K562 (cell line): ENCODE data around the gene TAF10. TPM values are rescaled to one million over a fixed set of nuclear protein-coding genes. Genes with fewer than 3 reads are reported as not detected.

Source experiments
- BDP1 ChIP-seq: IDR thresholded peaks from 3 replicates; pipeline ENCODE4 v1.6.1; 2011; ENCODE audit not compliant: insufficient read length, insufficient read depth
- CLOCK ChIP-seq: fragments of 250-450 bp; sonication (Bioruptor Pico); IDR thresholded peaks from 2 replicates; pipeline ENCODE4 v1.4.0; 2020; ENCODE audit warnings: mild to moderate bottlenecking, moderate library complexity, borderline replicate concordance
- ETV5 ChIP-seq: sonication (generic); formaldehyde crosslinking; IDR thresholded peaks from 2 replicates; pipeline ENCODE4 v1.4.0; 2020; ENCODE audit warnings: low read depth, mild to moderate bottlenecking, missing genetic modification reagents
- HMGXB4 ChIP-seq: sonication (generic); formaldehyde crosslinking; IDR thresholded peaks from 2 replicates; pipeline ENCODE4 v1.8.1; 2023; ENCODE audit warnings: mild to moderate bottlenecking, missing genetic modification reagents
- KDM2B ChIP-seq: fragments of 250-450 bp; sonication (Bioruptor Pico); IDR thresholded peaks from 2 replicates; pipeline ENCODE4 v1.8.0; 2021; ENCODE audit warnings: mild to moderate bottlenecking, moderate library complexity
- PHF21A ChIP-seq: fragments of 450-650 bp; IDR thresholded peaks from 2 replicates; pipeline ENCODE4 v1.6.1; 2017; ENCODE audit warnings: low read depth, borderline replicate concordance
- PKNOX1 ChIP-seq: fragments of 450-650 bp; IDR thresholded peaks from 2 replicates; pipeline ENCODE4 v1.6.1; 2016
- SMAD3 ChIP-seq: fragments of 450-650 bp; formaldehyde crosslinking; conservative IDR thresholded peaks from 2 replicates; pipeline ENCODE4 v1.4.0; 2020; ENCODE audit warnings: mild to moderate bottlenecking
- U2AF1 ChIP-seq: fragments of 200-400 bp; formaldehyde crosslinking; optimal IDR thresholded peaks from 2 replicates; pipeline ENCODE3; 2017; ENCODE audit warnings: mild to moderate bottlenecking, low read depth, low read length, moderate library complexity
- ZNF668 ChIP-seq: fragments of 250-450 bp; sonication (Bioruptor Pico); IDR thresholded peaks from 2 replicates; pipeline ENCODE4 v1.8.0; 2022; ENCODE audit warnings: mild to moderate bottlenecking, inconsistent platforms
- ZNF695 ChIP-seq: fragments of 450-650 bp; formaldehyde crosslinking; IDR thresholded peaks from 2 replicates; pipeline ENCODE4 v1.4.0; 2020; ENCODE audit warnings: mild to moderate bottlenecking, moderate library complexity
- polyA plus RNA-seq, 8 experiments: library from polyadenylated mRNA; depleted of rRNA in 4 of 8; stranded (reverse) in 5 of 8; unstranded in 3 of 8; fragments of >200 nt; fragmentation: Nextera tagmentation in 2 of 8; fragmentation: Illumina TruSeq in 1 of 8; extraction: Ambion mirVana in 2 of 8; extraction: Trizol in 1 of 8; gene quantifications; 2 replicates each; pipeline versions ENCODE4 v1.2.1 to v1.2.3, GENCODE V29; 2011 to 2014; ENCODE audit warnings: inconsistent platforms in 1 of 8, missing spikeins in 1 of 8
- total RNA-seq, 7 experiments: library from RNA; depleted of rRNA in 6 of 7; stranded (reverse); fragments of >200 nt in 6 of 7; fragmentation: Illumina TruSeq in 2 of 7; extraction: Trizol in 2 of 7; gene quantifications; 2 replicates each; pipeline versions ENCODE4 v1.2.1 to v1.2.3, GENCODE V29; 2011 to 2021; ENCODE audit warnings: low replicate concordance in 1 of 7

The TAF10 gene
- total and polyA plus RNA-seq, 9 of the 15 experiments (the other 6 are each of a cell fraction or from before 2014, with no cell fraction given), result 19.5 to 197 (median 121) TPM

- TF ChIP-seq CLOCK (CRISPR knock-in tag), result no peak
- no peak for TF ChIP-seq ZNF668 (CRISPR knock-in tag)
- no peak for TF ChIP-seq BDP1
- TF ChIP-seq ZNF695, result no peak
- no peak for TF ChIP-seq SMAD3 (CRISPR knock-in tag)
- no peak for TF ChIP-seq U2AF1
- TF ChIP-seq HMGXB4, result 0 out of 2 replicates have a peak, but pooled peaks have one; percentile 8
- TF ChIP-seq ETV5 (CRISPR knock-in tag), result no peak
- no peak for TF ChIP-seq PHF21A
- TF ChIP-seq KDM2B (CRISPR knock-in tag), result no peak
- TF ChIP-seq PKNOX1, result no peak; the same call in 1 of the 2 replicates
These were observed 689 bp downstream of the TAF10 start (continued) for GRCh38 chr11:6611092-6611962.
